A549 (cell line): ENCODE data around the gene SH2D1A.

Source experiments
- CEBPB ChIP-seq, 2 experiments: fragments of >200 bp in 1 of 2; sonication (Bioruptor Twin) in 1 of 2; formaldehyde crosslinking in 1 of 2; IDR thresholded peaks; 2 replicates each; pipeline ENCODE4 v1.6.1; 2012 to 2016
- CHD4 ChIP-seq: fragments of 200-600 bp; sonication (generic); IDR thresholded peaks from 2 replicates; pipeline ENCODE4 v1.6.1; 2016; ENCODE audit warnings: antibody characterized with exemption, mild to moderate bottlenecking, borderline replicate concordance
- HDAC2 ChIP-seq: fragments of 200-600 bp; sonication (generic); IDR thresholded peaks from 2 replicates; pipeline ENCODE4 v1.6.1; 2016
- POLR2AphosphoS2 ChIP-seq: conservative IDR thresholded peaks from 2 replicates; pipeline ENCODE4 v1.6.1; 2012; ENCODE audit warnings: low read length, improper control_type of control experiment, inconsistent platforms
- SMC3 ChIP-seq: fragments of >200 bp; sonication (Bioruptor Twin); formaldehyde crosslinking; IDR thresholded peaks from 3 replicates; pipeline ENCODE4 v1.6.1; 2018; ENCODE audit warnings: inconsistent platforms
- TF ChIP-seq, protein P1 (sequence below): fragments of >200 bp; sonication (Bioruptor Twin); formaldehyde crosslinking; IDR thresholded peaks from 3 replicates; pipeline ENCODE4 v1.5.1; 2016
- TF ChIP-seq, protein P2 (sequence below): fragments of >200 bp; sonication (Bioruptor Twin); formaldehyde crosslinking; IDR thresholded peaks from 2 replicates; pipeline ENCODE4 v1.6.1; 2016

DNA sequence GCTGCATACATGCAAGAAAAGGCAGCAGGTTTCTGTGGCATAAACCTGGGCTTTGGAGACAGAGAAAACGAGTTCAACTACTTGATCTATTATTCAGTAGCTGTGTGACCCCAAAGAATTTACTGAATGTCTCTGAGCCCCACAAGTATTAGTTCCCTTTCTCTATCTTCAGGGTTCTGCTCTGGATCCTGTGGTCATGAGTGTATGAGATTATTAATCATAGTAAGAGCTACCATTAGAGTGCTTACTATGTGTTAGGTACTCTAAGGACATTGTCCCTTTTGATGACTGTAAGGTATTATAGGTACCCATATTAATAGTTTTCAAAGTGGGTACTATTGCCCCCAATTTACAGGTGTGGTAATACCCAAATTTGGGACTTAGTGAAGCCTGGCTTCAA lies 8.4 kb upstream of the SH2D1A start:
- TF ChIP-seq, protein P1, sequence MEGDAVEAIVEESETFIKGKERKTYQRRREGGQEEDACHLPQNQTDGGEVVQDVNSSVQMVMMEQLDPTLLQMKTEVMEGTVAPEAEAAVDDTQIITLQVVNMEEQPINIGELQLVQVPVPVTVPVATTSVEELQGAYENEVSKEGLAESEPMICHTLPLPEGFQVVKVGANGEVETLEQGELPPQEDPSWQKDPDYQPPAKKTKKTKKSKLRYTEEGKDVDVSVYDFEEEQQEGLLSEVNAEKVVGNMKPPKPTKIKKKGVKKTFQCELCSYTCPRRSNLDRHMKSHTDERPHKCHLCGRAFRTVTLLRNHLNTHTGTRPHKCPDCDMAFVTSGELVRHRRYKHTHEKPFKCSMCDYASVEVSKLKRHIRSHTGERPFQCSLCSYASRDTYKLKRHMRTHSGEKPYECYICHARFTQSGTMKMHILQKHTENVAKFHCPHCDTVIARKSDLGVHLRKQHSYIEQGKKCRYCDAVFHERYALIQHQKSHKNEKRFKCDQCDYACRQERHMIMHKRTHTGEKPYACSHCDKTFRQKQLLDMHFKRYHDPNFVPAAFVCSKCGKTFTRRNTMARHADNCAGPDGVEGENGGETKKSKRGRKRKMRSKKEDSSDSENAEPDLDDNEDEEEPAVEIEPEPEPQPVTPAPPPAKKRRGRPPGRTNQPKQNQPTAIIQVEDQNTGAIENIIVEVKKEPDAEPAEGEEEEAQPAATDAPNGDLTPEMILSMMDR, result no peak
- TF ChIP-seq, protein P2, sequence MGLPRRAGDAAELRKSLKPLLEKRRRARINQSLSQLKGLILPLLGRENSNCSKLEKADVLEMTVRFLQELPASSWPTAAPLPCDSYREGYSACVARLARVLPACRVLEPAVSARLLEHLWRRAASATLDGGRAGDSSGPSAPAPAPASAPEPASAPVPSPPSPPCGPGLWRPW, result no peak
- TF ChIP-seq CHD4 (no peak), SMC3 (no peak), HDAC2 (no peak), POLR2AphosphoS2 (no peak), CEBPB (IDR thresholded peaks at IDR 0.05) (no peak)
